Loucy (cell line): ENCODE measurements around the gene FMN2.

Experiments
- H2AFZ ChIP-seq: fragments of 200-600 bp; sonication (generic); 2 replicates; pipeline ENCODE4 v1.6.0; 2016; ENCODE audit warnings: antibody characterized with exemption, mild to moderate bottlenecking, low read length, moderate library complexity
- H3F3A ChIP-seq: fragments of 200-600 bp; 2 replicates; pipeline ENCODE4 v1.6.0; 2016; ENCODE audit warnings: antibody characterized with exemption, low read depth, mild to moderate bottlenecking
- H3K27me3 ChIP-seq: fragments of 200-600 bp; sonication (generic); 2 replicates; pipeline ENCODE4 v1.6.1; 2014; ENCODE audit warnings: low read length, mild to moderate bottlenecking; ENCODE audit not compliant: insufficient read depth, poor library complexity, severe bottlenecking
- H3K36me3 ChIP-seq: fragments of 200-600 bp; sonication (generic); 2 replicates; pipeline ENCODE4 v1.6.1; 2016; ENCODE audit warnings: low read length; ENCODE audit not compliant: insufficient read depth
- H3K4me1 ChIP-seq: fragments of 200-600 bp; sonication (generic); 2 replicates; pipeline ENCODE4 v1.5.1; 2014; ENCODE audit warnings: low read length, mild to moderate bottlenecking; ENCODE audit not compliant: insufficient read depth, poor library complexity, severe bottlenecking
- H3K4me2 ChIP-seq: fragments of 200-600 bp; sonication (generic); 2 replicates; pipeline ENCODE4 v1.6.0; 2014; ENCODE audit warnings: antibody characterized with exemption, low read length, low read depth, mild to moderate bottlenecking; ENCODE audit not compliant: poor library complexity, severe bottlenecking
- H3K4me3 ChIP-seq: fragments of 200-600 bp; sonication (generic); 2 replicates; pipeline ENCODE4 v1.5.1; 2014; ENCODE audit warnings: low read length, mild to moderate bottlenecking, mixed read lengths; ENCODE audit not compliant: poor library complexity, severe bottlenecking
- H3K79me2 ChIP-seq: fragments of 200-600 bp; sonication (generic); 2 replicates; pipeline ENCODE4 v1.6.1; 2014; ENCODE audit warnings: low read length; ENCODE audit not compliant: insufficient read depth
- H3K9ac ChIP-seq: fragments of 200-600 bp; sonication (generic); 2 replicates; pipeline ENCODE4 v1.6.0; 2014; ENCODE audit warnings: mild to moderate bottlenecking, low read depth, low read length, moderate library complexity; ENCODE audit not compliant: poor library complexity, severe bottlenecking
- H3K9me2 ChIP-seq: fragments of 200-600 bp; sonication (generic); replicated peaks from 2 replicates; pipeline ENCODE4 v1.6.1; 2016; ENCODE audit warnings: low read depth, low read length, mixed read lengths
- H3K9me3 ChIP-seq: fragments of 200-600 bp; sonication (generic); 2 replicates; pipeline ENCODE4 v1.6.1; 2014; ENCODE audit warnings: mild to moderate bottlenecking, antibody characterized with exemption, low read length, low read depth; ENCODE audit not compliant: insufficient read depth
- H4K20me1 ChIP-seq: fragments of 200-600 bp; sonication (generic); 2 replicates; pipeline ENCODE4 v1.6.0; 2014; ENCODE audit warnings: antibody characterized with exemption, low read length, mild to moderate bottlenecking; ENCODE audit not compliant: insufficient read depth, poor library complexity, severe bottlenecking
- EZH2phosphoT487 ChIP-seq: fragments of 200-600 bp; IDR thresholded peaks from 2 replicates; pipeline ENCODE4 v1.6.1; 2018; ENCODE audit warnings: antibody characterized with exemption, mild to moderate bottlenecking, moderate library complexity, borderline replicate concordance
- TF ChIP-seq, protein P1 (sequence below): fragments of 200-600 bp; sonication (generic); conservative IDR thresholded peaks from 2 replicates; pipeline ENCODE4 v1.5.1; 2014; ENCODE audit warnings: mild to moderate bottlenecking, antibody characterized with exemption, low read length

FMN2 gene

DNA sequence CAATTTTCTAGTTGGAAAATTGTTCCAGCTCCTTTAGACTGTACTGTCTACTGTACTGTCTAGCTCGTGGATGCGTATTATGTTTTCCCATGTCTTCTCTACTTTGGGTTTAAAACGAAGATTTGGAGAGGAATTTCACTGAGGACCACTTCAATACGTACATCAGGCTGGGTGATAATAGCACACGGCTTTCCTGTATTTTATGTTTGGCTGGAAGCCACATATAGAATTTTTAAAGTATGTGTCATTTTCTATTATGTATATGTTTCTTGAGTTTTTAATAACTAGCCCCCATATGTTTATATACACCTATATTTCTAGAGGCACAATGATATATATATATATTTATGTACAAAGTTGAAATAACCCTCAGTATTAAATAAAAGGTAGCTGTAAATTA lies 293.9 kb downstream of the FMN2 start:
- Histone ChIP-seq H3K4me2 (no peak overlapping the region), H3K9me2 (no peaks in the 10 kb centered on the region), H3F3A (no peaks in the 10 kb centered on the region), H3K79me2 (no peaks in the 10 kb centered on the region), H2AFZ (no peak overlapping the region), H3K4me1 (no peaks in the 10 kb centered on the region), H3K9ac (no peak overlapping the region), H3K9me3 (peaks cover 9% of the 10 kb centered on the region; the same call in 1 of the 2 replicates), H3K4me3 (no peak overlapping the region), H4K20me1 (no peaks in the 10 kb centered on the region), H3K36me3 (no peaks in the 10 kb centered on the region), H3K27me3 (no peaks in the 10 kb centered on the region)
- TF ChIP-seq, protein P1, sequence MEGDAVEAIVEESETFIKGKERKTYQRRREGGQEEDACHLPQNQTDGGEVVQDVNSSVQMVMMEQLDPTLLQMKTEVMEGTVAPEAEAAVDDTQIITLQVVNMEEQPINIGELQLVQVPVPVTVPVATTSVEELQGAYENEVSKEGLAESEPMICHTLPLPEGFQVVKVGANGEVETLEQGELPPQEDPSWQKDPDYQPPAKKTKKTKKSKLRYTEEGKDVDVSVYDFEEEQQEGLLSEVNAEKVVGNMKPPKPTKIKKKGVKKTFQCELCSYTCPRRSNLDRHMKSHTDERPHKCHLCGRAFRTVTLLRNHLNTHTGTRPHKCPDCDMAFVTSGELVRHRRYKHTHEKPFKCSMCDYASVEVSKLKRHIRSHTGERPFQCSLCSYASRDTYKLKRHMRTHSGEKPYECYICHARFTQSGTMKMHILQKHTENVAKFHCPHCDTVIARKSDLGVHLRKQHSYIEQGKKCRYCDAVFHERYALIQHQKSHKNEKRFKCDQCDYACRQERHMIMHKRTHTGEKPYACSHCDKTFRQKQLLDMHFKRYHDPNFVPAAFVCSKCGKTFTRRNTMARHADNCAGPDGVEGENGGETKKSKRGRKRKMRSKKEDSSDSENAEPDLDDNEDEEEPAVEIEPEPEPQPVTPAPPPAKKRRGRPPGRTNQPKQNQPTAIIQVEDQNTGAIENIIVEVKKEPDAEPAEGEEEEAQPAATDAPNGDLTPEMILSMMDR = no peak
- no peak for TF ChIP-seq EZH2phosphoT487

DNA sequence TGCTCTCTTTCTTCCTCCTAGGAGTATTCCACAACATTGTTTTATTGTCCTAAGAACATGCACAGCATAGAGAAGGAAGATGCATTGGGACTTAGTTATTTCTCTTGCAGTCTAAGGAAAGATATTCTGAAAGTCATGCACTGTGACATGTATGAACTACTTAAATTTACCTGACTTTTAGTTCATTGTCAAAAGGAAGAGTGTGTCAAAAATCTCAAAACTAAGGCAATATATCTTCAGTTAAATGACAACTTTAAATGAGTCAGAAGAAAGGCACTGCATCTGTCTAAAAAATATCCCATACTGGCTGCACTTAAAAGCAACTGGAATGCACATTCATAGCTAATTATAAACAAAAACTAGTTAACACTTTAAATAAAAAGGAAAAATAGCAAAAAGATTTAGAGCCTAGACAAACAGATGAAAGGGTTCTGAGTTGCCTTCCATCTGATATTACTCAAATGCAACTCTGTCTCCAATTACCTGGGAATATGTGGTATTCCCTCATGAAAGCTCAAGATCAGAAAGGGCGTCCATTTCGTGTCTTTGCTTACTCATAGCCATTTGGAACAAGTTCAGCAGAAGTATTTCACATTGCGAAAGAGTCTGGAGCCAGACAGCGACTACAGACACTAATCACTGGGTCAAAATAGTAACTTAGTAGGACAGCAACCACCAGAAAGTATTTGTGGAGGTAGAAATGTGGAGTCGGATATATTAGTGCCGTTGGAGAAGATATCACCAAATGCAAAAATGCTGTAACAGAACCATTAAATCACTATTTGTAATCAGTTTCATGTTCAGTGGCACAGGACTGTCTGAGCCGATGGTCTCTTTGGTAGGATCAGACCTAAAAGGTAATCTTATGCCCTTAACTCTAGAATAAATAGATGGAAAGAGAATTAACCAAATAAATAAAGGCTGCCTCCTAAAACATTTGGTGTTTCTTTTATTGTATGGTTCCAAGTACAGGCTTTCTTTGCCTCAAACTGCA lies 294.6 kb downstream of the FMN2 start:
- no peak for TF ChIP-seq EZH2phosphoT487
- TF ChIP-seq, protein P1 = no peak
- Histone ChIP-seq H2AFZ (no peak overlapping the region), H3K9me2 (no peaks in the 10 kb centered on the region)

DNA sequence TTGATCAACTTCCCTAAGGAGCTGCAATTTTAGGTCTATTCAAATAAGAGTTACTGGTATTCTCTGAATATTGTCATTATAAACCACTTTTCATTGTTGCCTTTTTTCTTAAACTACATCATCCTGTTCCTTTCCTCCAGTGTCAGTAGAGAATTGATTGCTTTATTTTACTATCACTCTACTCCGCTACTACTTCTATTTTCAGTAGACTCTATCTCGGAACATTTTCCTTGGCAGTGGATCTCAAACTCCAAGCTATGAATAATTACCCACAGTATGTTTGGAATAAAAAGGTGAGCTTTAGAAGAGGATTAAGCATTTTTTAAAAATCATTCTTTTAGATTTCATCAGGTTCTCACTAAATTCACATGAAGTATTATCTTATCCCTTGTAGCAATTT lies 295.4 kb downstream of the FMN2 start:
- Histone ChIP-seq H3K9me2 (no peaks in the 10 kb centered on the region), H3K9me3 (0 out of 2 replicates have a peak, but pooled peaks cover 5% of the 10 kb centered on the region), H3K9ac (no peak overlapping the region), H3K4me3 (no peak overlapping the region), H4K20me1 (no peaks in the 10 kb centered on the region), H3F3A (no peaks in the 10 kb centered on the region), H3K36me3 (no peaks in the 10 kb centered on the region), H3K4me1 (no peaks in the 10 kb centered on the region), H3K79me2 (no peaks in the 10 kb centered on the region), H2AFZ (no peak overlapping the region), H3K27me3 (no peaks in the 10 kb centered on the region), H3K4me2 (no peak overlapping the region)
- TF ChIP-seq, protein P1 = no peak
- no peak for TF ChIP-seq EZH2phosphoT487

More for the DNA sequence above, 294.6 kb downstream of the FMN2 start:
- H4K20me1 ChIP-seq = no peaks in the 10 kb centered on the region
- peaks cover 9% of the 10 kb centered on the region; the same call in 1 of the 2 replicates for H3K9me3 ChIP-seq
- H3K4me1 ChIP-seq = no peaks in the 10 kb centered on the region
- no peaks in the 10 kb centered on the region for H3K79me2 ChIP-seq
- H3K4me2 ChIP-seq = no peak overlapping the region
- no peak overlapping the region for H3K4me3 ChIP-seq
- H3K9ac ChIP-seq = no peak overlapping the region
- H3K27me3 ChIP-seq = no peaks in the 10 kb centered on the region
- H3F3A ChIP-seq = no peaks in the 10 kb centered on the region
- H3K36me3 ChIP-seq = no peaks in the 10 kb centered on the region
